GM11168 (cell line): ENCODE data around the gene PCDH1.

Source experiments
- in situ Hi-C: fragments of 300-500 bp; cut with MboI; formaldehyde crosslinking; loops from one replicate; pipeline ENCODE4 v1.12.0; 2022; ENCODE audit warnings: low sequenced_read_pairs; ENCODE audit not compliant: unreplicated experiment

The PCDH1 gene

DNA sequence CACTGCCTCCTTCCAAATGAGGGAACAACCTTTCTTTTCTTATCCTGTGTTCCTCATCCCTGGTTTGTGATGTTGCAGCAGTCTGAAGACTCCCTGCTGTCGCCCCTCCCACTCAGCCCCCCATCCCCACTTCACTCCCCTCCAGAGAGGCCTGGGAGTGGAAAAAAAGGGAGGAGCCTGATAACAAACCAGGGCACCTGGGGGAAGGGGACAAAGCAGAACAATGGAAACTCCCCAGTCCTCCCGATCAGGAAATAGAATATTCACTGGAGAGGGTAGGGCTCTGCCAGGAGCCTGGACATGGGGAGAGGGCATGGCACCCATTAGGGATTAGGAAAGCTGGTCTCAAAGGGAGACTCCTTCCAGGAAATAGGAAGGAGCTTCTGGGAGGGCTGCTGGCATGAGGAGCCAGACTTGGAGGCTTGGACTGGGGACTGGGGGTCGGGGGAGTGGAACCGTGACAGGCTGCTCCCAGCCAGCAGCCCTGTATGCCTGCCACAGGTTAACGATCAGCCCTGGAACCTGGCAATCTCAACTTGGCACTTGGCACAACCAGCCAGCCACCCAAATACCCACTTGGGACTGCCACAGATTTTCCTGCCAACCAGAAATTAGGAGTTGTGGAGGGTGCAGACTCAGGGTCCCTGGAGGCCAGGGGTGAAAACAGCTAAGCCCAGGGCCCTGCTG is 20.0 kb downstream of the PCDH1 start:
- in situ Hi-C loops: no loop called here

DNA sequence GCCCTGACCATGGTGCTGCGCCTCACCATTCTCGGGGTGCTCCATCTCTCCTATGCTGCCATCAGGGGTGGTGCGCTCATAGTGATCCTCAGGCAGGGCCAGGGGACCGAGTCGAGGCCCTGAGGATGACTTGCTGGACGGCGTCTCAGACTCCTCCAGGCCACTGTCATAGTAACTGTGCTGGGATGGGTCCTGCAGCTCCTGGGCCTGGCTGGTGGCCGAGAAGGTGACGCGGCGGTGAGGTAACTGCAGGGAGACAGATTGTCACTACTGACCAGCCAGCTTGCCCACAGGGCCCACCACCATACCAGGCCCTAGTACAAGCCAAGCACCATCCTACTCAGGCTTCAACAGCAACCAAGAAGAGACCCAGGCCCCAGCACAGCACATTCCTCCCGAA is 21.0 kb downstream of the PCDH1 start:
- in situ Hi-C loops: no loop called here

DNA sequence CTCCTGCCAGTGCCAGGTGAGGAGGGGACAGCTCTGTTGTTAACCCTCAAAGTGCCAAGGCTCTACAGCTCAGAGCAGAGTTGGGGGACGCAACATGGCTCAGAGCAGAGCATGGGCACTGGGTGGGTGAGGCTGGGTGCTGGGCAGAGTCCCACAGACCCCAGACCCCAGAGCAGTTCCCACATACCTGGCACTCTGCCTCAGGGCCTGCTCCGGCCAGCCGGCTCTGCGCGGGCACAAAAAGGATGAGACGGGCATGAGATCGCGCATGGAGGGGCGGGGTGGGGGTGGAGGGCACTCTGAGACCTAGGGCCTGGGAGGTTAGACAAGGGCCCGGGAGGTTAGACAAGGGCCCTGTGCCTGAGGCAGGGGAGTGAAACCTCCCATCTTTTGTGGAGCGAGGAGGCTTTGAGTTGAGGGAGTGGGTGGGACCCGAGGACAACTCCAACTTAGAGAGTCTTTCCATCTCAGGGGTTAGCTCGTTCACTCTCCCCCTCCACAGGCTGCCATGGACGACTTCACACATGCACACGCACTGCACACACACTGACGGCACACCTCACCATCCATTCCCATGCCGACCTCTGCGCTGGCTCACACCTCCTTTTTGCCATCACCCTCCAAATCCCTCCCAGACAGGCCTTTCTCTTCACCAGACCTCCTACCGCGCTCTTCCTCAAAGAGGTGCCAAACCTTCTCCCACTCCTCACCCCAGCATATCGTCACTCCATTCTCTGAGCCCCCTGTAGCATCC is 22.0 kb downstream of the PCDH1 start:
- in situ Hi-C loops: no loop called here

DNA sequence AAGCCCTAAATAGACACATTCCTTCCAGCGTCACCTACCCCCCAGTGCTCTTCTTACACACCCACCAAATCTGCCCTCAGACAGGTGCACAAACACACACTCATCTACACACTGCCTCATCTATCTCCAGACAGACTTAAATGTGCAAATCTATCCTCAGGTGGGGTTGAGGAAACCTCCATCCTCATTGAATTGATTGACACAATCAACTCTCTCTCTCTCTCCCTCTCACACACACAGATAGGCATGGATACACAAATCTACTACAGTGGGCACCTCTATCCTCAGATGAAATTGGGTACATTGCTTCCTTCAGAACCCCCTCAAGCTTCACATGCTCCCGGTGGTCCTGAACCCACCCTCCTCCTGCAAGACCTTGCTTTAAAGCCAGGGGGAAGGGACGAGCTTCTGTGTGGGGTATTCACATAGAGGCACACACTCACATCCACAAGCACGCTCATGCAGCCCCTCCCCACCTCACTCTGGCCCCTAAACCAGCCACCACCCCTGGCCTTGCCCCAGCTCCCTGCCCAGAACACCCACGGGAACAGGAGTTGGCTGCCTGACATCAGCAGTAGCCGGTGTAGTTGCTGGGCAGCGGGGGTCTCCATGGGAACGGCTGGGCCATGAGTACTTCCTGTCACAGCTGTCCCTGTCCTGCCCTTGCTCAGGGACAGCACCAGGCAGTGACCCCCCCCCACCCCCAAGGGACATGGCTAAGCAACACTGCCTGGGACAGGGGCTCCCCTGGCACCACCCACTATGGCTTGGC is 22.8 kb downstream of the PCDH1 start:
- in situ Hi-C loops: no loop called here

DNA sequence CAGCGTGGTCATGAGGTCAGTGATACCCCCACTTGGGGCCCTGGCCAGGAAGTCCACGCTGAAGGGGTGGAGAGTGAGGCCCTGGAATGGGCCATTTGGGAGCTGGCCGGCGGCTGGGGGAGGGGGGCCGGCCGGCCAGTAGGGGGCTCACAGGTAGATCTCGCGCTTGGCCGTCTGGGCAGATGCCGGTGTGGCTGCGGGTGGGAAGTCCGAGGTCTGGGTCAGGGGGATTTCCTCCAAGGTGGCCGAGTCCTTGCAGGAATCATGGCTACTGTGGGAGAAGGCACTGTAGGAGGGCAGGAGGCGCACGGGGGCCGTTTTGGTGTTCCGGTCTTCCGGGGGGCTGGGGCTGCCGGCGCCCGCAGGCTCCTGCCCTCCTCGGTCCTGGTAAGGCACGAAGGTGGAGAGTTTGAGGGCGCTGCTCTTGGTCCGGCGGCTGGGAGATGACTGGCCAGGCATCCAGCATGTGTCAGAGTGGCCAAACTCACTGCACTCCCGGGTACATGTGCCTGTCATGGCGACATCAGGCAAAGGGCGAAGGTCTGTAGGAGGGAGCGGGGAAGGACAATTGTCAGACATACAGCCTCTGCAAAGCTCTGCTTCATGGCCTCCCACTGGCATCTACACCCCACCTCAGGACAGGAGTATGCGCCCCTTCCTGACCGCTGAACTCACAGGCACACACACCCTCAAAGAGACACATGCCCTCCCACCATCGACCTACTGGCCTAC is 24.1 kb downstream of the PCDH1 start:
- in situ Hi-C loops: no loop called here

DNA sequence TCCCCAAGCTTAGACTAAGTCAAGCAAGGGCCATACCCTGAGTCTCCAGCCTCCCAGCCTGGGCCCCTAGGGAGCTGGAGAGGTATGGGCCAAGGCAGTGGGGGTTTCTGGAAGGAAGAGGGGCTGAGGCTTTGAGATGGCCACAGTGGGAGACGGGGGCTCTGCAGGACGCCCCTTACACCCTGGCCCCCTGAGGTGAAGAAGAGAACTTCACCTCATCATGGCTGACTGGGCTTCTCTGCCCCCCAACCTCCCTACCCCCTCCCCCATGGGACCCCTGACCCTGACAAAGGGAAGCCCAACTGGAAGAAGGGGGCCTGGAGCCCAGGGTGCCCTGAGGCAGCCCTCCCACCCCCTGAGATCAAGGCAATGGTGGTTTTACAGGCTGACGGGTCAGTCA is 25.8 kb downstream of the PCDH1 start:
- in situ Hi-C loops: no loop called here

DNA sequence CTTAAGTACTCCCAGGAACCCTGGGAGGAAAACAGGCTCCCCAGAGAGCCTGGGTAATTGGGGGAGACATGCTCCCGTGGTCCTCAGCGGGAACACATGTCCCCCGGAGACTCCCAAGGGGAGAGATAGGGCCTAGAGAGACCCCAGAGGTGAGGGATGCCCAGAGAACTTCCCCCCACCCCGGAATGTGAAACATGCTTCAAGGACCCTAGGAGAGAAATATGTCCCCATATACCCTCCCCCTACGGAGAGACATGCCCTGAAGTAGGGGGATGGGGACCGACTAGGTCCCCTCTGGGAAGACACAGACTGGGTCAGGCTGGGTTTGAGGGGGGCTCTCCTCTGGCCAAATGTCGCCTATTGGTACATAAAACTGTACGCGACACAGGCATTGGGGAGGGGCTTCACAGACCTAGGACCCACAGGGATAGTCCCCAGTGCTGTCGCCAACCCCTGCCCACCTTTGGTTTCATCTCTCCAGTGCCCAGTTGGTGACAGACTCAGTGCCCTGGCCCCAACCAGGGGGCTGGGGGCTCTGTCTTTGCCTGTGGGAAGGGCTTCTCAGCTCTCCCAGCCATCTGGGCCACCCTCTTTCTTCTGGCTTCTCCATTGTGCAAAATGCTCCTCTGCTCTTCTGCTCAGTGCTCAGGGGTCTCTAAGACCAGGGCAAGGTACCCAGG is 26.9 kb downstream of the PCDH1 start:
- in situ Hi-C loops: no loop called here

DNA sequence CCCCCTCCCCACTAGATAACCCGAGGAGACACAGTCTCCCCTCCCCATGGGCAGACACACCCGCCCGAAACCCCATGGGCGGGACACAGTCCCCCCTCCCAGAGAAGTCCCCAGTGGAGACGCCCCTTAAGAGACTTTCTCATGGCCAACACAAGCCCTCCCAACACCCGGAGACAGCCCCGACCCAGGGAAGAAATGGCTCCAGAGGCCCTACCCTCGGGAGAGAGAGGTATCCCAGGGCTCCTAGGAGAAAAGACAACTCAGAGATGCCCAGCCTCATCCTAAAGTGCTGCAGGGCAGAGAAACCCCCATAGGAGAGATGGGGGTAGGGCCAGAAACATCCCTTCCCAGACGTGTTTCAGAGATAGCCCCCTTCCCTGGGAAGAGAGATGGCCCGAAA is 27.4 kb downstream of the PCDH1 start:
- in situ Hi-C loops: no loop called here

DNA sequence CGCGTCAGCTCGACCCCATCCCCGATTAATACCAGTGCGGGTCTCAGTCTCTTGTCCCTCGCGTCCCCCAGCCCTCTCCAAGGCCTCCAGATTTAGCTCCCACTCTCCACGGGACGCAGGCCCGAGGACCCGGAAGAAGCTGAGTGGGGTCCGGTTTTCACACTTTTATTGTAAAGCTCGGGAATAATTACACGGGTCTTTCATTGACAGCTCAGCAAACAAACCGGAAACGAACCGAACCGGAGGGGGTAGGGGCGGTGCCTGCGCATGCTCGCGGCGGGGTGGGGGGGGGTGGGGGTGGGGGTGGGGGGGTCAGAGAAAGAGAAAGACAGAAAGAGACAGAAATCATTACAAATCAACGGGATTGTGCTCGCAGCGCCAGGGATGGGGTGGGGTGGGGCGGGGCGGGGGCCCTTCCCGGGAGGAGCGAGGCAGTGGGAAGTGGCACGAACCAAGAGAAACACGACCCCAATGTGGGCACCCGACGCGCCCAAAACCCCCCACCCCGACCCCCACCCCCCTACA is 27.9 kb downstream of the PCDH1 start:
- in situ Hi-C loops: no loop called here

DNA sequence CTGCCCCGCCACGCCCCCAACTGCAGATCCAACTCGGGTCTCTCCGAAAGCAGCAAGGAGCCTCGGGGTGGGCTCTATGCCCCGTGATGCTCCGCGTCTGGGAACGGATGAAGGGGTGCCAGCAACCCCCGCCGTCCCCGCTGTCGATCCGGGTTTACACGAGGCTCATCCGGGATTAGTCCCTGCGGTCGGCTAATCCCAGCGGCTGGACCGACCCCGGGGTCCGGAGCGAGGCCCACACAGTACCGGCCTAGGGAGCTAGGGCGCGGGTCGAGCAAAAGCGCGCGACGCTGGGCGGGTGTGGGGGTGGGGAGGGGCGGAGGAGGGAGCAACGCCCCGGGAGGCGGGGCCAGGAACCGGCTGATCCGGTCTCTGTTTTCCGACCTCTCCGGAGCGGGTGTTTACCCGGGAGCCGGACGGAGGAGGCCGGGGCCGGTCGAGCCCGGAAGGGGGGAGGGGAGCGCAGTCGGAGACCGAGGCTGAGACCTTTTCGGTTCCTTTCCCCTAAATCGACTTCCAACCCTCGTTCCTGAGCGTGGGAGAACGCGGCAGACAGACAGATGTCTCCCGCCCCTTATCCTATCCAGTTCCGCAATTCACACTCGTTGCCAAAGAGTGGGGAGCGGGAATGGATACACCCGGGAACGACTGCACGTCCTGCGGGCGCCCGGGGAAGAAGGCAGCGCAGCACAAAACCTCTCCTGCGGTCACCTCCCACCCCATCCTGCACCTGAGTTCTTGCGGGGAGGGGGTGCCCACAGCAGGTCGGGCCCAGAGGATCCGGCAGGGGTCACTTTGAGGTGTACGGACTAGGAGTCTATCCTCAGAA is 28.6 kb downstream of the PCDH1 start:
- in situ Hi-C loops: no loop called here

DNA sequence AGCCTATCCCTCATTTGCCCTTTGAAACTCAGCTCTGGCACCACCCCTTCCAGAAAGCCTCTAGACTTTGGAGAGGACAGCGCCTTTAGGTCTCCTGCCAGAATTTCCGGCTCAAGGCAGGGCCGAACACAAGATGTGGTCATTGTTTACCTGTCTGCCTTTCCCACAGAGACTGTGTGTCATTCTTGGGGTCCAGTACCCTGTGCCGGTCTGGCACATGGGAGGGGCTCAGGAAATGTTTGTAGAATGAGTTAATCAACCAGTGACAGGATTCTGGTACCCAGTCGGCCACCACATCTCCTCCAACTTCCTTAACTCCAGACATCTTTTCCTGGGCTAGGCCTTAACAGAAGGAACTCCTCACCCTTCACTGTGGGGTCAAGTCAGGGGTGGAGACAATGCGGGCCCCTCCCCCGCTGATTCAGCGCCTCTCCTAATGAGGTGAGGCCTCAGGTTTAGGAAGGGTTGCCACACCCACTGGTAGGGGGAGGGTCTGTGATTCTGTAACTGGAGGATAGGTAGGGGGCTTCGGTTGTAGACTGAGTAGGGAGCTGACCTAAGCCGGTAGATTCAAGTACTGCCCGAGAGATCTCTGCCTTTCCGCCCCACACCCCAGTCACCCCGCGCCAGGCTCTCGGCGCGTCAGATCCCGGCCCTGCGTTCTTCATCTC is 29.3 kb downstream of the PCDH1 start:
- in situ Hi-C loops: no loop called here

DNA sequence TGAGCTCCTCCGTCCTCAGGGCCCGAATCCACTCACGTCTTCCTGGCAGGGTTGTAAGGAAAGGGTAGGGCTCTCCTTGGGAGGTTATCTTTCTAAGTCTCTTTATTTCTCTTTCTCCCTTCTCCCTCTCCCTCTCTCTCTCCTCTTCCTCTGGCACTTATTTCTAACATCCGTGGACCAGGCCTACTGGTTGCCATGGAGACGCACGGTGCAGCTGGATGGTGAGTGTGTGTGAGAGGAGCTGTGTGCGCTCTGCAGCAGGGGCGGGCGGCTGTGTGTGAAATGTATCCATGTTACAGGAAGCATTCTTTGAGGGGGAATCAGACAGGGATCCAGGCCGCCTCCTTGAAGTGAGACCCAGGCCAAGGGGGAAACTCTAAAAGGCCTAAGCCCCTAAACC is 32.2 kb downstream of the PCDH1 start:
- in situ Hi-C loops: no loop called here

DNA sequence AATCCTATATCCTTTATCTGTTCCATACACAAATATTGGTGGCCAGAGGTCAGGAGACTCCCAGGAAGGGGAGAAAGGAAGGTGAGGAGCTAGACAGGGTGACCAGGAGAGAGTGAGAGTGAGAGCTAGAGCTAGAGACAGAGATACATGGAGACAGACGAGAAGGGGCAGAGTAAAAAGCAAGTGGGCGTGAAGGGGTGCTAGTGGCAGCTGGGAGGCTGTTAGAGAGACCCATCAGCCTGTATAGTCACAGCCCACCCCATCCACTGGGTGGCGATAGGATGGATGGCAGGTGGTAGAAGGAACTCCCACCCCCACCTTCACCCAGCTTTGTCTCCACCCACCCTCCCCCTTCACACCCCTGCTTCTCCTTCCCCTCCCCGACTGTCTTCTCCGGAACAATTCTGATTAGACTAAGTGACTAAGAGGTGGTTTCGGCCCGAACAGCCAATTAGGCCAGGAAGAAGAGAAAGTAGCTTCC is 32.8 kb downstream of the PCDH1 start:
- in situ Hi-C loops: no loop called here

DNA sequence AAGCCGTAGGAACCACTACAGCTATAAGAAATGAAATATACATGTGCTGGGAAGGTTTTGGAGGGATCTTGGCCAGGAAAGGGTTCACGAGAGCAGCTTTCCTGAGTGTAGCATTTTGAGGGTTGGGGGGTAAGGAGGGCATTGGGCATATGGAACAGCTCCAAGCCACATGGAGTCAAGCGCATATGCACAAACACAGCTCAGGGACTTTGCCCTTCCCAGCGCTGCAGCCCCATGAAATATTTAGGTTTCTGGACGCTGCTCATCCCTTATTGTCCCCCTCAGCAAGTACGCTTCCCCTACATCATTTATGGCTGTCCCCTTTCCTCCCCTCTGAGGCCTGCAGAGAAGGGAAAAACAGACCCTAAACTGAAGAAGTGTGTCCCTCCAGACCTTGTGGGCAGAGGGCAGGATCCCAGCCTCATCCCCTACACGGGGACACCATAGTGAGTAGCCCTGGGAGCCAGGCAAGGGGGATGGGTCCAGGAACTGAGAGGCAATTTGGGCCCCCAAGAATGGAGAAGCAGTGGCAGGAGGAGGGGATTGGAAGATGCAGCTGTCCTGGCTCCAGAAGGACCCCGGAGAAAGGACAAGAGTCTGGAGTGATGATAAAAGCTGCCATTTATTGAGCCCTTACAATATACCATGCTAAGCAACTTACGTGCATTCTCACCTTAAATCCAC is 33.7 kb downstream of the PCDH1 start:
- in situ Hi-C loops: no loop called here

DNA sequence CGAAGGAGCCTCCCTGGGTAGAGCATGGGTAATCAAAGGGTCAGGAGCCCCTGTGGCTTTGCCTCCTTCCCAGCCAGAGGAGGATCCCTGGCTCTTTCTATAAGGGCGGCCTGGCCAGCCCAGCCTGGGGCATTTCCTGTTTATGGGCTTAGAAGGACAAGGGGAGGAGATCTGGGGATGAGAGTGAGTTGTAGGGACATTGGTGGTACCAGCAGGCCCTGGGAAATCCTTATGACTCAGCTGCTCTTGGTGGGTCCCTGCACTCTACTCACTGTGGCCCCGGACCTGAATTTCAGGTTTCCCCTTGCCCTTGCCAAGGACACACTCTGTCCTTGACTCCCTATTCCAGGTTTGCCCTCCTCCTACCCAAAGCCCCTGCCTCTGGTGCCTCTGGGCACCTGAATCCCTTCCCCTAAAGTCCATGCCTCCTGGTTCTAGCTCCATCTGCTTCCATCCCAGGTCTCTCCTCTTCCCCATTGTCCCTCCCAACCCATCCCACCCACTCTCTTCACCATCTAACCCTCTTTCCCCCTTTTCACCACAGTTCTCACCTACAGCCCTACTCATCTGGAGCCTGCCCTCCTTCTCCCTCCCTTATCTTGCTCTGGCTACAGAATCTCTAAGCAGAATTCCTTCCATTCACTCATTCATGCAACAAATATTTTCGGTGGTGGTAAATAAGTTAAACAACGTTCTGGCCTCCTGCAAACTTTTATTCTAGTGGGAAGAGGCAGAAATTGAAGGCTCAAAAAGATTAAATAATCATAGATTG is 34.9 kb downstream of the PCDH1 start:
- in situ Hi-C loops: no loop called here

DNA sequence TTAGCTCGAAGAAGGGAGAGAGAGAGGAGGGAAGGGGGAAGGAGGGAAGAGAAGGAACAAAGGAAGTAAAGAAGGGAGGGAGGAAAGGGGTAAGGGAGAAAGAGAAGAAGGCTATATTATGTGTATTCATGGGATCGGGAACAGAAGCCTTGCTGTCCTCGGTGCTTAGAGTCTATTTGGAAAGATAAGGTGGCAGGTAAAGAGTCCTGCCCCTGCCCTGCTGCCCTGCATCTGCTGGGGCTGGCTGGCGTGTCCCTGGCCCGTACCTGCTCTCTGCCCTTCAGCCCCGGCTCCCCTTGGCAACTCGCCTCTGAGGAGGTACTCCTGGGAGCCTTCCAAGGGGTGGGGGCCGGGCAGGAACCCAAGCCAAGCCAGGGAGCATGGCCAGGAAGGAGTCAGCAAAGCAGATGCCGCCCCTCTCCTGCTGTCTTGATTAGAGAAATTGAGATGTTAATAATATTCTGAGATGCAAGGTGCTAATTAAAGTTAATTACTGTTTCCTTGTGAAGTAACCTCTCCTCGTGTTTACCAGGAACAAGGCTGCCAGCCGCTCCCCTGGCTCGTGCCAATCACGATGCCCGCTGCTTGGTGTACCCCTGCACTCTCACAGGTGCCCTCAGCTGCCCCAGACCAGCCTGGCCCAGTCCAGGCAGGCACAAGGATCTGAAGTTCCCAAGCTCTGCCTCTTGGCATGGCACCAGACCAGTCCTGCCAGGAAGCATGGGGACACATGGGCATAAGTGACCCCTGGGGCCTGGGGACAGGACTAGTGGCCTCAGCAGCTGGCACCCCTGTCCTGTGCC is 36.6 kb downstream of the PCDH1 start:
- in situ Hi-C loops: no loop called here
